Thoracic aorta (tissue), 2 donors: ENCODE measurements around the gene TKTL1. TPM values are rescaled to one million over a fixed set of nuclear protein-coding genes. Genes with fewer than 3 reads are reported as not detected.
"Not testable (repeated sequence)": the region's sequence is repeated elsewhere in the genome, so short reads cannot be mapped to it uniquely, and the experiment has no call there.

Experiments used
- ATAC-seq: fragments of 150-250 bp; one replicate; pipeline ENCODE4 v1.8.0; 2017; ENCODE audit warnings: low read depth; ENCODE audit not compliant: insufficient number of reproducible peaks, low FRiP score
- DNase-seq: peaks from one replicate; pipeline ENCODE4 v3.0.0-alpha.2; 2020; ENCODE audit warnings: low spot score
- H3K27ac ChIP-seq, 2 donors: fragments of 200-600 bp; sonication (generic); 1 replicate in 1 of 2; 2 replicates in 1 of 2; pipeline ENCODE4 v1.5.1; 2016; ENCODE audit warnings: mild to moderate bottlenecking in 2 of 2, moderate library complexity in 2 of 2
- H3K27me3 ChIP-seq: fragments of 200-600 bp; sonication (generic); replicated peaks from 2 replicates; pipeline ENCODE4 v1.6.0; 2016; ENCODE audit warnings: mild to moderate bottlenecking; ENCODE audit not compliant: insufficient read depth
- H3K36me3 ChIP-seq: fragments of 200-600 bp; sonication (generic); one replicate; pipeline ENCODE4 v1.5.1; 2016
- H3K4me1 ChIP-seq, 2 donors: fragments of 200-600 bp; sonication (generic); 1 replicate in 1 of 2; 2 replicates in 1 of 2; pipeline versions ENCODE4 v1.5.1 to v1.6.0; 2016; ENCODE audit warnings: low read depth in 2 of 2, mild to moderate bottlenecking in 1 of 2; ENCODE audit not compliant: control insufficient read depth in 1 of 2
- H3K4me3 ChIP-seq: fragments of 200-600 bp; sonication (generic); 2 replicates; pipeline ENCODE4 v1.5.1; 2016; ENCODE audit warnings: mild to moderate bottlenecking
- H3K9me3 ChIP-seq: fragments of 200-600 bp; sonication (generic); 2 replicates; pipeline ENCODE4 v1.5.1; 2016
- CTCF ChIP-seq: fragments of 200-600 bp; sonication (generic); IDR thresholded peaks from one replicate; pipeline ENCODE4 v1.5.1; 2019; ENCODE audit warnings: antibody characterized with exemption
- total RNA-seq, 2 donors: library from RNA; depleted of rRNA; stranded (reverse); fragments of >200 nt; gene quantifications; one replicate each; pipeline versions ENCODE4 v1.1.0 to v1.2.3, GENCODE V29; 2016

TKTL1 gene
- total RNA-seq, 2 donors from 2014 or later: 0.42 TPM; not detected in 1

- Histone ChIP-seq H3K9me3 (no peaks in the 10 kb centered on the region), H3K27ac (no peak overlapping the region), H3K4me3 (no peak overlapping the region), H3K36me3 (no peaks in the 10 kb centered on the region), H3K27me3 (no peaks in the 10 kb centered on the region), H3K4me1 (peaks cover under 1 to 5% of the 10 kb centered on the region in 2 donors)
- ATAC-seq (no peak), DNase-seq (no peak)
- TF ChIP-seq CTCF: no peak
Observed at GRCh38 chrX:154332561-154332960, 37.0 kb downstream of the TKTL1 start.

GRCh38 chrX:154333116-154333515, 37.5 kb downstream of the TKTL1 start:
- Histone ChIP-seq H3K4me3 (no peak overlapping the region), H3K36me3 (no peaks in the 10 kb centered on the region), H3K27ac (no peak overlapping the region), H3K9me3 (no peaks in the 10 kb centered on the region), H3K27me3 (no peaks in the 10 kb centered on the region), H3K4me1 (no peaks in the 10 kb centered on the region)
- ATAC-seq (no peak), DNase-seq (no peak)
- TF ChIP-seq CTCF: no peak

DNA sequence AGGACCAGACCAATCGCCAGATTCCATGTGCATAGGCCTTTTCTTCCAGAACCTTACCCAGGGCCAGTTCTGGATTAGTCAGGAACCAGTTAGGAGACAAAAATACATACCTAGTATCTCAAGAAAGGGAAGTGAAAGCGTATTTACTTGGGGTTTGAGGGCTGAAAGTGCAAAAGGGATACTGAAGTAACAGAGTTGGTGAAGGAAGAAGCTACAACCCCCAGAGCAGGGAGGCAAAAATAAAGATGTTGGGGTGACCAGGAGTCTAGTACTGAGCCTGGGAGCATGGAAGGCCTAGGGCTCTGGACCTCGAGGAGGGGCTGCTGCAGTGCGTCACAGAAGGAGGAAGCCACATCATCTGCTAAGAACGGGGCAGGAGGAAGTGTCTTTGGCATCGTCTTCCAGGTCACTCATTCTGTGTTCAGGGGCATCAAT, 38.3 kb downstream of the TKTL1 start:
- no peak for TF ChIP-seq CTCF
- ATAC-seq: no peak
- Histone ChIP-seq H3K27ac (no peak overlapping the region), H3K4me3 (no peak overlapping the region), H3K36me3 (no peaks in the 10 kb centered on the region), H3K4me1 (no peaks in the 10 kb centered on the region), H3K27me3 (no peaks in the 10 kb centered on the region), H3K9me3 (no peaks in the 10 kb centered on the region)
- no peak for DNase-seq

- Histone ChIP-seq H3K36me3 (no peaks in the 10 kb centered on the region), H3K27ac (no peak overlapping the region), H3K4me3 (no peak overlapping the region), H3K27me3 (no peaks in the 10 kb centered on the region), H3K9me3 (no peaks in the 10 kb centered on the region), H3K4me1 (no peaks in the 10 kb centered on the region)
- DNase-seq (no peak), ATAC-seq (no peak)
- no peak for TF ChIP-seq CTCF
Observed at GRCh38 chrX:154334496-154334895, 38.9 kb downstream of the TKTL1 start.

DNA sequence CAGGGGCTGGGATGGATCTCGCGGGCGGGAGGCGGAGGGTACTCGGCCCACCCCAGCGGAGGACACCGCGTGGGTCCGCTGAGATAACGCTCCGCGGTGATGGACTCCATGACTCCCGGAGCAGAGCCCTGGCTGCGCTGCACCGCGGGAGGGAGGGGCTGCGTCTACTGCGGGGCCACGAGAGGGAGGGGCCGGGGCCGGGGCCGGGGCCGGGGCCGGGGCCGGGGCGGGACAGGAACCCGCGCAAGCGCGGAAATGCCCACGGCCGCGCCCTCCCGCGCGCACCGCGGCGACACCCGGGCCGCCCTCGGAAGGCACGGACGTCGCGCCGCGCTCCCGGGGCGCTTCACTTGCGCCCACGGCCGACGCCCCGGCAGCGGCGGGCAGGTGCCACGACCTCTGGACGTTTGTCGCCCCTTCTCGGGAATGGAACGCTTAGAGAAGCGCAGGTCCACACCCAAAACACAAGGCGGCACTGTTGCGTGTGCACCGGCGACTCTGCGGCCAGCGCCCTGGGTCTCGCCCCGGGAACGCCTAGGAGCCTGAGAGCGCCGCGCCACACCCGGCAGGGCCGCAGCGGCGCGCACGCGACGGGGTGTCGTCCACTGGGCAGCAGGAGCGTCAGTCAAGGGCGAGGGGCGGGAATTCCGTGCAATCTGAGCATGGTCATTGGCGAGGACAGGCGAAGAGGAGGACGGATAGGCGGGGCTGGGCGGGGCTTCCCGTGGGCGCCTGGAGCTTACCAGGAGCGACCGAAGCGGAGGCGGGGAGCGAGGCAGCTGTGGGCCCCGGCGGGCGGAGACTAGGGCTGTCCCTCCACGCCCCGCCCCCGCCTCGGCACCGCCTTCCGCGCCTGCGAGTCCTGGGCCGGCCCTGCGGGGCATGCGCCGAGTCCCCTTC, 46.1 kb downstream of the TKTL1 start:
- H3K27ac ChIP-seq, H3K4me1 ChIP-seq, DNase-seq, H3K27me3 ChIP-seq, H3K36me3 ChIP-seq, H3K4me3 ChIP-seq, H3K9me3 ChIP-seq: not testable (repeated sequence)
- peak; percentile 48 for ATAC-seq

- not testable (repeated sequence) for DNase-seq, H3K27ac ChIP-seq, H3K36me3 ChIP-seq, H3K9me3 ChIP-seq, H3K4me3 ChIP-seq, ATAC-seq, H3K27me3 ChIP-seq, H3K4me1 ChIP-seq
Observed at GRCh38 chrX:154343063-154343462, 47.5 kb downstream of the TKTL1 start.

GRCh38 chrX:154343620-154344019, 48.0 kb downstream of the TKTL1 start:
- H3K4me1 ChIP-seq, H3K36me3 ChIP-seq, H3K4me3 ChIP-seq, H3K27ac ChIP-seq, H3K9me3 ChIP-seq, H3K27me3 ChIP-seq, DNase-seq: not testable (repeated sequence)
- ATAC-seq: peak; percentile 37
